GM12878 (cell line): ENCODE data around the gene VIPR2. TPM values are rescaled to one million over a fixed set of nuclear protein-coding genes. Genes with fewer than 3 reads are reported as not detected.

Source experiments
- ATAC-seq: fragments of 200-7000 bp; cut with Tn5 transposase; 3 replicates; pipeline ENCODE4 v1.9.1; 2020; ENCODE audit warnings: mild to moderate bottlenecking, moderate library complexity
- BruUV-seq: library from RNA; stranded (reverse); fragments of 400-500 nt; replicated peaks from 2 replicates; lab custom pipeline; 2021; lab: Mats Ljungman, UMichigan
- CTCF ChIA-PET: fragments of 300-600 bp; sonication (Branson Sonifier 250); formaldehyde crosslinking; extraction: SDS; loops from one replicate; lab custom pipeline; 2021; ENCODE audit warnings: inconsistent platforms; lab: Yijun Ruan, JAX
- POLR2A ChIA-PET: fragments of 350-600 bp; formaldehyde crosslinking; extraction: SDS; loops from one replicate; lab custom pipeline; 2021; ENCODE audit warnings: inconsistent platforms; lab: Charles Lee
- RAD21 ChIA-PET: fragments of 300-600 bp; sonication (Branson Sonifier 250); formaldehyde crosslinking; loops from one replicate; lab custom pipeline; 2023; ENCODE audit warnings: antibody characterized with exemption; ENCODE audit not compliant: unreplicated experiment; lab: Charles Lee
- SMC1A ChIA-PET: fragments of 300-600 bp; sonication (Branson Sonifier 250); formaldehyde crosslinking; loops from one replicate; lab custom pipeline; 2023; ENCODE audit not compliant: unreplicated experiment, uncharacterized antibody; lab: Charles Lee
- DNase-seq: peaks from one replicate; pipeline ENCODE4 v3.0.0-alpha.2; 2011; ENCODE audit warnings: low read depth, low spot score
- FAIRE-seq: peaks from 3 replicates; lab custom pipeline; 2011; peaks lifted over from hg19 to GRCh38; lab: Jason Lieb, UNC
- H2AFZ ChIP-seq: 2 replicates; pipeline ENCODE4 v1.6.0; 2011; ENCODE audit warnings: low read depth, low read length, control low read depth; ENCODE audit not compliant: control insufficient read depth
- H3K27ac ChIP-seq: 2 replicates; pipeline ENCODE4 v1.5.1; 2011; ENCODE audit warnings: control low read depth; ENCODE audit not compliant: control insufficient read depth, insufficient read depth
- H3K27me3 ChIP-seq, 2 experiments: replicated peaks in 1 of 2; 2 replicates each; pipeline versions ENCODE4 v1.6.0 to v1.6.1; 2011; ENCODE audit warnings: low read length in 1 of 2; ENCODE audit not compliant: control insufficient read depth in 2 of 2, insufficient read depth in 2 of 2
- H3K36me3 ChIP-seq, 2 experiments: 2 replicates each; pipeline ENCODE4 v1.5.1; 2011; ENCODE audit warnings: low read length in 1 of 2; ENCODE audit not compliant: control insufficient read depth in 2 of 2, insufficient read depth in 2 of 2
- H3K4me1 ChIP-seq: 2 replicates; pipeline ENCODE4 v1.6.1; 2011; ENCODE audit warnings: mild to moderate bottlenecking, low read length, moderate library complexity, mixed read lengths; ENCODE audit not compliant: control insufficient read depth, insufficient read depth
- H3K4me2 ChIP-seq: 2 replicates; pipeline ENCODE4 v1.6.0; 2011; ENCODE audit warnings: control low read depth; ENCODE audit not compliant: control insufficient read depth, insufficient read depth
- H3K4me3 ChIP-seq: fragments of 200-600 bp; sonication (generic); 2 replicates; pipeline ENCODE4 v1.5.1; 2016
- H3K79me2 ChIP-seq: 2 replicates; pipeline ENCODE4 v1.6.0; 2011; ENCODE audit warnings: low read length; ENCODE audit not compliant: control insufficient read depth, insufficient read depth
- H3K9ac ChIP-seq: 2 replicates; pipeline ENCODE4 v1.8.0; 2011; ENCODE audit warnings: low read length, control low read depth, mixed read lengths; ENCODE audit not compliant: control insufficient read depth, insufficient read depth
- H3K9me3 ChIP-seq: replicated peaks from 3 replicates; pipeline ENCODE4 v1.5.1; 2011; ENCODE audit warnings: mild to moderate bottlenecking, low read length; ENCODE audit not compliant: control insufficient read depth, insufficient read depth
- H4K20me1 ChIP-seq: 2 replicates; pipeline ENCODE4 v1.6.0; 2011; ENCODE audit not compliant: control insufficient read depth, insufficient read depth
- CREB1 ChIP-seq: IDR thresholded peaks from 2 replicates; pipeline ENCODE4 v1.6.1; 2012; ENCODE audit warnings: low read depth, mild to moderate bottlenecking, inconsistent platforms
- E2F4 ChIP-seq: IDR thresholded peaks from 2 replicates; pipeline ENCODE4 v1.6.1; 2012; ENCODE audit warnings: low read depth, low read length, improper control_type of control experiment
- EP300 ChIP-seq, 2 experiments: fragments of 150-350 bp in 1 of 2; IDR thresholded peaks; 2 replicates each; pipeline ENCODE4 v1.6.1; 2011 to 2012; ENCODE audit warnings: low read depth in 2 of 2, low read length in 2 of 2, borderline replicate concordance in 1 of 2, improper control_type of control experiment in 1 of 2, inconsistent platforms in 1 of 2; ENCODE audit not compliant: control insufficient read depth in 1 of 2
- ETV6 ChIP-seq, 2 experiments: fragments of 450-650 bp in 1 of 2; IDR thresholded peaks in 1 of 2; conservative IDR thresholded peaks in 1 of 2; 2 replicates each; pipeline ENCODE4 v1.6.1; 2014; ENCODE audit warnings: antibody characterized with exemption in 1 of 2, borderline replicate concordance in 1 of 2, low read depth in 1 of 2, mild to moderate bottlenecking in 1 of 2, moderate library complexity in 1 of 2
- EZH2 ChIP-seq: IDR thresholded peaks from 2 replicates; pipeline ENCODE4 v1.6.1; 2012; ENCODE audit warnings: low read depth, mild to moderate bottlenecking, control low read depth, inconsistent platforms, low read length, borderline replicate concordance; ENCODE audit not compliant: control insufficient read depth
- HDAC2 ChIP-seq: fragments of 200-600 bp; sonication (generic); IDR thresholded peaks from 2 replicates; pipeline ENCODE4 v1.6.1; 2017
- IKZF1 ChIP-seq: fragments of 450-650 bp; conservative IDR thresholded peaks from 2 replicates; pipeline ENCODE4 v1.6.1; 2017; ENCODE audit warnings: antibody characterized with exemption, mild to moderate bottlenecking
- MTA3 ChIP-seq: IDR thresholded peaks from 2 replicates; pipeline ENCODE4 v1.6.1; 2012; ENCODE audit warnings: low read length, inconsistent platforms, borderline replicate concordance
- NR2C1 ChIP-seq: fragments of 450-650 bp; IDR thresholded peaks from 2 replicates; pipeline ENCODE4 v1.6.1; 2017; ENCODE audit warnings: antibody characterized with exemption, mild to moderate bottlenecking, moderate library complexity
- PBX3 ChIP-seq: IDR thresholded peaks from 2 replicates; pipeline ENCODE4 v1.6.1; 2011; ENCODE audit warnings: mild to moderate bottlenecking, low read depth, low read length, moderate library complexity; ENCODE audit not compliant: insufficient replicate concordance
- POU2F2 ChIP-seq: IDR thresholded peaks from 3 replicates; pipeline ENCODE4 v1.6.1; 2011; ENCODE audit warnings: low read depth, mild to moderate bottlenecking, low read length, borderline replicate concordance
- RELA ChIP-seq: fragments of 450-650 bp; IDR thresholded peaks from 2 replicates; pipeline ENCODE4 v1.8.0; 2014; ENCODE audit warnings: borderline replicate concordance; ENCODE audit not compliant: partially characterized antibody
- RFX5 ChIP-seq: IDR thresholded peaks from 2 replicates; pipeline ENCODE4 v1.6.1; 2011; ENCODE audit warnings: low read depth, low read length, improper control_type of control experiment
- SRF ChIP-seq, 2 experiments: IDR thresholded peaks; 2 replicates each; pipeline ENCODE4 v1.6.1; 2011; ENCODE audit warnings: low read depth in 2 of 2, low read length in 2 of 2, mild to moderate bottlenecking in 1 of 2, moderate library complexity in 1 of 2
- SUPT20H ChIP-seq: IDR thresholded peaks from 2 replicates; pipeline ENCODE4 v1.6.1; 2011; ENCODE audit warnings: low read depth, mild to moderate bottlenecking, low read length, moderate library complexity, borderline replicate concordance; ENCODE audit not compliant: control insufficient read depth
- SUZ12 ChIP-seq: fragments of 200-600 bp; sonication (generic); IDR thresholded peaks from one replicate; pipeline ENCODE4 v1.6.1; 2018; ENCODE audit warnings: antibody characterized with exemption, mild to moderate bottlenecking; ENCODE audit not compliant: unreplicated experiment
- TCF12 ChIP-seq: IDR thresholded peaks from 2 replicates; pipeline ENCODE4 v1.6.1; 2011; ENCODE audit warnings: low read depth, mild to moderate bottlenecking, low read length
- WRNIP1 ChIP-seq: IDR thresholded peaks from 2 replicates; pipeline ENCODE4 v1.6.1; 2011; ENCODE audit warnings: low read depth, low read length, improper control_type of control experiment, borderline replicate concordance
- YY1 ChIP-seq: IDR thresholded peaks from 2 replicates; pipeline ENCODE4 v1.6.1; 2011; ENCODE audit warnings: low read depth, mild to moderate bottlenecking, low read length
- ZNF384 ChIP-seq: IDR thresholded peaks from 2 replicates; pipeline ENCODE4 v1.6.1; 2012; ENCODE audit warnings: low read depth, mild to moderate bottlenecking, low read length, improper control_type of control experiment, borderline replicate concordance
- WGBS: methylation state at CpG from one replicate; pipeline ENCODE4 v1.1.6; 2016; ENCODE audit warnings: low lambda C conversion rate; ENCODE audit not compliant: insufficient replicate concordance, insufficient coverage; ENCODE audit errors: missing lambda C conversion rate; 5-methylcytosine and 5-hydroxymethylcytosine counted together
- in situ Hi-C: fragments of 300-500 bp; cut with MboI; formaldehyde crosslinking; loops from 9 replicates; pipeline ENCODE4 v1.14.3; 2018; ENCODE audit warnings: mixed read lengths
- intact Hi-C: fragments of 100-400 bp; cut with micrococcal nuclease; formaldehyde crosslinking; loops from one replicate; pipeline ENCODE4 v1.14.2; 2022; ENCODE audit not compliant: unreplicated experiment
- polyA plus RNA-seq, 11 experiments: library from polyadenylated mRNA; depleted of rRNA in 4 of 11; unstranded in 6 of 11; stranded (reverse) in 5 of 11; fragments of >200 nt; fragmentation: Nextera tagmentation in 4 of 11; fragmentation: Illumina TruSeq in 1 of 11; extraction: Ambion mirVana in 4 of 11; extraction: Trizol in 1 of 11; gene quantifications; 1 replicate in 1 of 11; 2 replicates in 10 of 11; pipeline versions ENCODE4 v1.2.1 to v1.2.3, GENCODE V29; 2011 to 2016; ENCODE audit warnings: inconsistent platforms in 2 of 11, missing spikeins in 2 of 11, low read depth in 1 of 11
- total RNA-seq, 4 experiments: library from RNA; depleted of rRNA in 3 of 4; stranded (reverse); fragments of >200 nt in 3 of 4; fragmentation: Illumina TruSeq in 1 of 4; extraction: Trizol in 1 of 4; gene quantifications; 2 replicates each; pipeline versions ENCODE4 v1.2.1 to v1.2.3, GENCODE V29; 2013 to 2021

VIPR2 gene
- total and polyA plus RNA-seq, 10 of the 15 experiments (the other 5 are each of a cell fraction or from before 2014, with no cell fraction given) = not detected

GRCh38 chr7:158991824-158992621, 152.6 kb downstream of the VIPR2 start:
- Histone ChIP-seq H3K27ac (no peak overlapping the region), H3K27me3 (no peaks in the 10 kb centered on the region), H3K4me1 (no peaks in the 10 kb centered on the region), H3K36me3 (no peaks in the 10 kb centered on the region), H3K4me2 (no peak overlapping the region), H4K20me1 (no peaks in the 10 kb centered on the region), H2AFZ (no peak overlapping the region), H3K4me3 (no peak overlapping the region), H3K9ac (no peak overlapping the region), H3K79me2 (no peaks in the 10 kb centered on the region), H3K9me3 (peaks cover 1% of the 10 kb centered on the region; the same call in 1 of the 3 replicates)
- FAIRE-seq (no peak), DNase-seq (no peak), ATAC-seq (no peak)
- RAD21 ChIA-PET = no interaction called here
- intact Hi-C loops = no loop called here
- in situ Hi-C loops = no loop called here
- SMC1A ChIA-PET = no interaction called here
- 47% methylated on average over 19 of the region's 21 CpGs for WGBS
- BruUV-seq = no TSS peak
- POLR2A ChIA-PET = no interaction called here
- CTCF ChIA-PET = interaction anchor here (1.8 kb wide), 1 partner anchor 15 kb away, joined by 7 read pairs; no protein-coding TSS in a partner anchor
- TF ChIP-seq ETV6 (conservative IDR thresholded peaks at IDR 0.05 in 1 of 2, IDR thresholded peaks at IDR 0.05 in 1 of 2; ENCODE audit: borderline replicate concordance in 1 of 2, low read depth in 1 of 2) (no peak), IKZF1 (no peak), HDAC2 (no peak), MTA3 (no peak), CREB1 (no peak), YY1 (no peak), E2F4 (no peak), SUZ12 (no peak), TCF12 (no peak), RFX5 (no peak), SUPT20H (no peak), EP300 (IDR thresholded peaks at IDR 0.05; ENCODE audit: borderline replicate concordance in 1 of 2, control insufficient read depth in 1 of 2, low read depth in 2 of 2, low read length in 2 of 2) (no peak), SRF (IDR thresholded peaks at IDR 0.05; ENCODE audit: low read depth in 2 of 2, low read length in 2 of 2) (no peak), WRNIP1 (no peak), ZNF384 (no peak), RELA (no peak), NR2C1 (no peak), POU2F2 (no peak), PBX3 (no peak), EZH2 (no peak)
